Hematopoietic multipotent progenitor cell treated with erythropoietin and hydrocortisone succinate and interleukin-3 and kit ligand, for 17 days (in vitro differentiated cells): Measurements from ENCODE around the gene ELF4.
A peak's percentile ranks its signal among the peaks of the same experiment; 100 is the strongest.
"Not testable (repeated sequence)": the region's sequence is repeated elsewhere in the genome, so short reads cannot be mapped to it uniquely, and the experiment has no call there.

Source experiments
- DNase-seq: peaks from one replicate; pipeline ENCODE4 v3.0.0-alpha.2; 2015; ENCODE audit warnings: low spot score

ELF4 gene

GRCh38 chrX:130110379-130111219, at the start of gene ELF4:
TSS of gene ELF4 (minus strand) at chrX:130110497. CDS start at chrX:130081330, 29,167 bp downstream.
- peak; percentile 32 for DNase-seq

DNA sequence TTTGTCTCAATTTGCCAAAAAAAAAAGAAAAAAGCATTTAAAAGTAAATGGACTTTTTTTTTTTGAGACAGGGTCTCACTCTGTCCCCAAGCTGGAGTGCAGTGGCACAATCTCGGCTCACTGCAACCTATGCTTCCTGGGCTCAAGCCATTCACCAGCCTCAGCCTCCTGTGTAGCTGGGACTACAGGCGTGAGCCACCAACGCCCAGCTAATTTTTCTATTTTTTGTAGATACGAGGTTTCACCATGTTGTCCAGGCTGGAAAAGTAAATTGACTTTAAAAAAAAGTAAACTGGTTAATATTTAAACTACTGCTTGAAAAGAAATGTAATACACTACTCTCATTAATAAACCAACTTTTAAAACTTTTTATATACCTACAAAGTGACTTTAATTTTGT, 49.5 kb upstream of the ELF4 start:
- DNase-seq: no peak

- DNase-seq: no peak
Measured at GRCh38 chrX:130158311-130158710, 48.0 kb upstream of the ELF4 start.

GRCh38 chrX:130155564-130155963, 45.3 kb upstream of the ELF4 start:
- DNase-seq: no peak

DNA sequence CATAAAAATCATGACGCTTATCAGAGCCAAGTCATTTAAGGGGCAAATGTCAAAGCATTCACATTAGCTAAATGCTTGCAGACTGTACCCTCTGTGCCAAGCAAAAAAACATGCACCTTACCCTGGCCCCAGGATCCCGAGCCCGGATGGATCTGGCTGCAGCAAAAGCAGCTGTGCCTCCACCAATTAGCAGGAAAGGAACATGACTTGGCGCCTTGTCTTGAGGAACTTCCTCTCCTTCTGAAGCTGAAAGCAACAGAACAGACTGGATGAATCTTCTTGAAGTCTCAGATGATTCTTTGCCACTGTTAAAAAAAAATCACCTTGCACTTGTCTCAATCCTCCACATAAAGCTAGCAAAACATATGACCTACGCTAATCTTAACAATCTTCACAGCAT, 37.3 kb upstream of the ELF4 start:
- DNase-seq: no peak

DNA sequence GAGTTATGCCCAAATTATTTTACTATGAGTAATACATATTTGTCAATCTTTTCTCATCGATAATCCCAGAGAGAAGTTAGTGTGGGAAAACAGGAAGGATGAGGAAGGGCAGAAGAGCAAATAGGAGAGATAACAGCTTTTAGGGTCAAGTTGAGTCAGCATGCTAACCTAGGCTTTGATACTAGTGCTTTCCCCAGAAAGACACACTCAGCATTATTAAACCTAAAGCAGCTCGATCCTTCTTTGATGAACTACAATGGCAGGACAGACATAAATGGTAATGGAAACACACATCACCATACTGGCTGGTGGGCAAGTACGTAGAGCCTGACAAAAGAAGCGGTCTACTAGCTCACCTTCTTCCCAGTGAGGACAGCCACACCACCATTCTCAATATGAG, 34.8 kb upstream of the ELF4 start:
- DNase-seq: no peak

- peak; percentile 15 for DNase-seq
Measured at GRCh38 chrX:130144509-130144908, 34.2 kb upstream of the ELF4 start.

DNA sequence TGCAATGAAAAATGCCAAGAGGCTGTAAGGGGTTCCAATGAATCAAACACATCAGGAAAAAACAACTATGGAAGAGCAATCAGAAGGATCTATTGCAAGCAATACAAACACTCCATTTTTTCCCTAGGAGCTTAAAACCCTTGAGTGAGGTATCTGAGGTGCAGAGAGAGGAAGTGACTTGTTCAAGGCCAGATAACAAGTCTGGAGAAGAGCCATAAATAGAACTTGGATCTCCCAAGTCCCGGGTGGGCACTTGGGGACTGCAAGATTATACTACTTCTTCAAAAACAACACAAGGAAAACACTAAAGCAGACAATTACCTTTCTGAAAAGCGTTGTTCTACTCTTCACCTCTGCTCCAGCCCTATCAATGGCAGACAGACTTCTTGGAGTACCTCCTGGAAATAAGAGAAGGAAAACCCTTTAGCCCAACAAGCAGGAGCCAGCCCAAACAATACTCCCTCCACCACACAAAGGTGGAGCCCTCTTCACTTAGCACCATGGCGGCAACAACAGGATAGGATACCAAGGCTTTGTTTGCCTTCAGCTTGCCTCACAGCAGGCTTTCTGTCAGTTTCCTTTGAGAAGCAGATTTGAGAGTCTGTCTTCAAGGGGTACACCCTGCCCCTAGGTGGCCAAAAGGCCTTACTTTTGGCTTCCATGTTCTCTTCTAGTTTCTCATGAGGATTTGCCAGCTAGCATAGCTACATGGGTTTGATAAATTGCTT, 29.3 kb upstream of the ELF4 start:
- no peak for DNase-seq

GRCh38 chrX:130136961-130137360, 26.7 kb upstream of the ELF4 start:
- DNase-seq: no peak

- DNase-seq: no peak
Measured at GRCh38 chrX:130136496-130136895, 26.2 kb upstream of the ELF4 start.

GRCh38 chrX:130130990-130131389, 20.7 kb upstream of the ELF4 start:
- DNase-seq: no peak

- no peak for DNase-seq
Measured at GRCh38 chrX:130125091-130125874, 15.0 kb upstream of the ELF4 start.

DNA sequence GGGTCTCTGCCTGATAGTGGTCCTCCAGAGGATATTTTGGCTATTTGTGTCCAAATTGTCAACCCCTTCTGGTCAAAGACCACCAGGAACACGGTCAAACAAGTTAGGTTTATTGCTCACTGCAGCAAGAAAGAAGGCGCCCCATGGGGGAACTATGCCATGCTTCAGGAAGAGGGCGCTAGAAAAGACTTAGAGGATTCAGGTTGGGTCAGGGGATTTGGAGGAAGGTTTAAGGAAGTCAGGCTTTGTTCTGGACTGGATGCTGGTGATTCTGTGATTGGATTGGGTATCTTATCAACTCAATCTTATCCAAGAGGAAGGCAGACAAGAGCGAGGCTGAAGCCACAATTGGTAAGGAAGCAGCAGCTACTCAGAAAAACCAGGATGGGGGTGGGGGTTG, 14.3 kb upstream of the ELF4 start:
- no peak for DNase-seq

DNA sequence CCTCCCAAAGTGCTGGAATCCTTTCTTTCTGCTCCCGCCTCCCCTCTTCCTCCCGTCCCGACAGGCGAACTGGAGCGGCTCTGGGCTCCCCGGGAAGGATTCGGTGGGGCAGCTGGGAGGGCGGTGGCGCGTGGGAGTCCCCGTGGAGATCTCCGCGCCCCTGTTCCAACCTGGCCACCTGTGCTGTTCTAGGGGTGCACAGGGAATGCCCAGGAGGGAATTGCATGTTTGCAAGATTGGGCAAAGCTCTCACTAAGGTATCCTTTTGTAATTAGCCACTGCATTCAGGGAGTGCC, 11.2 kb upstream of the ELF4 start:
- DNase-seq: no peak

DNA sequence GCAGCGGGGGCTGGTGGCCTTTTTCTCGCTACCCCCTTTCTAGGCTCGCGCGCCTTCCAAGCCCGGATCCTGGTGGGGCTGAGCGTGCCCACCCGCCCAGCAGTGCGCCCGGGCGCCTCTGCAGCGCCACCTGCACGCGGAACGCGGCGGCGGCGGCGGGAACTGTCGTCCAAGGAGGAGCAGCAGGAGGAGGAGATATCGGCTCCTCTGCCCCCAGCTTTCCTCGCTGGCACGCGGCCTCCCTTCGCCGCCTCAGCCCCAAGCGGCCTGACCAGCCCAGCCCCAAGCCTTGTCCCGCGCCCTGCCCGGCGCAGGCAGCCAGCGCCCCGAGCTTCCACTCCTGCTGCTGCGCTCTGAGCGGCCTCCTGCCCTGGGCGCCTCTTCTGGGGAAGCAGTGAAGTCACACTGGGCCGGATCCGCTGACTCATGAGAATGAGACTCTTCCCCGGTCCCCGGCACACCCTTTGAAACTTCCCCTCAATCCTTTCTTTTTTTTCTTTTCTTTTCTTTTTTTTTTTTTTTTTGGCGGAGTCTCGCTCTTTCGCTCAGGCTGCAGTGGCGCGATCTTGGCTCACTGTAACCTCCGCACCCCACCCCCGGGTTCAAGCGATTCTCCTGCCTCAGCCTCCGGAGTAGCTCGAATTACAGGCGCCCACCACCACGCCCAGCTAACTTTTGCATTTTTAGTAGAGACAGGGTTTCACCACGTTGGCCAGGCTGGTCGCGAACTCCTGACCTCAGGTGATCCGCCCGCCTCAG, 10.6 kb upstream of the ELF4 start:
- peak; percentile 34 for DNase-seq

GRCh38 chrX:130120321-130120731, 10.0 kb upstream of the ELF4 start:
- DNase-seq: no peak

GRCh38 chrX:130119312-130119898, 9.1 kb upstream of the ELF4 start:
- no peak for DNase-seq

- DNase-seq: no peak
Measured at GRCh38 chrX:130118441-130119311, 8.4 kb upstream of the ELF4 start.

DNA sequence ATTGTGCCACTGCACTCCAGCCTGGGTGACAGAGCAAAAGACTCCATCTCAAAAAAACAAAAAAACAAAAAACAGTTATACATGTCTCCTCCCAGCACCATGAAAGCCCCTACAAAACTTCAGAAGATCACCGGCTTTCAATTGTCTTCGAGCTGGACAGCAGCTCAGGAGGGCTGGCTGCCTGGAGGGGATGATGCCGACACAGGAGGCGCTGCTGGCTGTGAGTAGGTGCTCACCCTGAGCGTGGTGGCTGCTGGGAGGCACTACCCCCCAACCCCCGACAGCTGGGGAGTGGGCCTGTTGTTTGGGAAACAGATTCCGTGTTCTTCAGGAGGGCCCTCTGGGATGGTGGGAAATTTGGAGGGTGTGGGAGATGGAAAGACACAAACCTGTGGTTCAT, 6.9 kb upstream of the ELF4 start:
- DNase-seq: no peak

GRCh38 chrX:130115119-130115885, 5.0 kb upstream of the ELF4 start:
- DNase-seq: not testable (repeated sequence)
